Ascending aorta (tissue), 2 donors: ENCODE measurements around the gene COX18. TPM values are rescaled to one million over a fixed set of nuclear protein-coding genes. Genes with fewer than 3 reads are reported as not detected.

ENCODE experiments used
- DNase-seq, 2 donors: peaks; one replicate each; pipeline ENCODE4 v3.0.0-alpha.2; 2019; ENCODE audit warnings: low spot score in 2 of 2
- H3K27ac ChIP-seq, 2 donors: fragments of 200-600 bp; sonication (generic); one replicate each; pipeline ENCODE4 v1.5.1; 2016 to 2017; ENCODE audit warnings: mild to moderate bottlenecking in 1 of 2
- H3K27me3 ChIP-seq: fragments of 200-600 bp; sonication (generic); one replicate; pipeline ENCODE4 v1.5.1; 2017
- H3K36me3 ChIP-seq, 2 donors: fragments of 200-600 bp; sonication (generic); one replicate each; pipeline ENCODE4 v1.5.1; 2016
- H3K4me1 ChIP-seq, 2 donors: fragments of 200-600 bp; sonication (generic); one replicate each; pipeline ENCODE4 v1.5.1; 2016 to 2017; ENCODE audit warnings: mild to moderate bottlenecking in 1 of 2
- H3K4me3 ChIP-seq, 2 donors: fragments of 200-600 bp; sonication (generic); one replicate each; pipeline ENCODE4 v1.5.1; 2016 to 2017; ENCODE audit warnings: mild to moderate bottlenecking in 1 of 2
- H3K9me3 ChIP-seq, 2 donors: fragments of 200-600 bp; sonication (generic); one replicate each; pipeline ENCODE4 v1.5.1; 2016
- intact Hi-C: fragments of 100-400 bp; cut with DNase I; formaldehyde crosslinking; loops from one replicate; pipeline ENCODE4 v1.15.1; 2023
- total RNA-seq: library from RNA; depleted of rRNA; stranded (reverse); fragments of >200 nt; gene quantifications from one replicate; pipeline ENCODE4 v1.1.0, GENCODE V29; 2016
- TF ChIP-seq, protein P1 (sequence below), 3 experiments: fragments of 200-600 bp in 2 of 3; fragments of 450-650 bp in 1 of 3; sonication (generic) in 2 of 3; IDR thresholded peaks; one replicate each; pipeline ENCODE4 v1.5.1; 2016 to 2019; ENCODE audit warnings: antibody characterized with exemption in 3 of 3, mild to moderate bottlenecking in 1 of 3, moderate library complexity in 1 of 3

The COX18 gene
- total RNA-seq, 1 donor from 2014 or later, result 22.7 TPM

DNA sequence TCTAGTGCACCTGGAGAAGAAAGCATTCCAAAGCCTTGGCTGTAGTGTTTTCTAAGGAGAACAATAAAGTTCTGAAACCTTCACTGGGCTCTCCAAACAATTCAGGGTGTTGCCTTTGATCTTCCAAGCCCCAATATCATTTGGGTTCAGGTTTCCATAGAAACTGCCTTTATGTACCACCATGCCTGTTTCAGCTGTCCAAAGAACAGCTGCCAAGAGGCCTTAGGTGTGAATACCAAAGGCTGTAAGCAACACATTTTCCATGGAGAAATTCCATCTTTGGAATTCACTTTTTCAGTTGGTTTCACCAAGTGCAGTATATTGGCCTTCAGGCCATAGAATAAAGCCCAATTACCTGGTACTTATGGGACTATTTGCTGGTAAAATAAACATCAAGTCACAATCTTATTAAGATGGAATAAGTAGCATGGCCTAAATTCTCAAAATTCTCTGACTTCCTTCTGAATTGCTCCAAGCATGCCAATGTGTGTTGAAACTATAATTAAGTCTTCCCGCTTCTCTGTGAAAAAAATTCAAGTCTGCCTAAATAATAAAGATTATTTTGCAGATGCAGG lies 61.9 kb downstream of the COX18 start:
- intact Hi-C loops, result no loop called here
- no peaks in the 10 kb centered on the region for H3K27me3 ChIP-seq

DNA sequence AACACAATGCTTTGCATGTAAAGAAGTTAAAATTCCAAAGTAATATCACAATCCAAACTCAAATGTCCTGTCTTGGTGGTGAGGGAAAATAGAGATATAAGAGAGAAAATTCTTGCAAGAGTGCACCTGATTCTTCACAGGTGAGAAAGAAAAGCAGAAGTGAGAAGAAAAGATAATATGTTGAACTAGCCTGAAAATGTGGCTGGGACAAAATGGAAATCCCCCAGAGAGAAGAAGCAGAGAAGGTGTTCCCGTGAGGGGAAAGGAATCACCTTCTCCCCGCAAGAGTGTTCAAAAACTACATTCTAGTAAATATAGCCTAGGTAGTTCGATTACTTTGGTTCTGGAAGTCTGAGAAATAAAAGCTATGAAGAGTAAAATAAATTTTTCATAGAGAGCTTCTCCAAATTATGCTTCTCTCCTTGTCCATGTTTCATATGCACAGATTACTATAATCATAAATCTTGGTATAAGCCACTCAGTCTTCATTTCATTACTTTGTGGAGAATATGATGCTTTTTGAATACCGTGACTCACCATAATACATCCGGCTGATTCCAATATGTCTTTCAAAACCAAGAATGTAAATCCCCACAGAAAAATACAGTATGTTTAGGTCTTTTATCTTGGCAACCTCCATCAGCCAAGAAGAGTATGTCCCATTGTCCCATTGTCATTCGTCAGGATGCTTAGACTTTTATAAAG lies 63.1 kb downstream of the COX18 start:
- Histone ChIP-seq H3K27me3 (no peaks in the 10 kb centered on the region), H3K27ac (no peak overlapping the region), H3K4me3 (no peak overlapping the region), H3K36me3 (no peaks in the 10 kb centered on the region), H3K4me1 (no peaks in the 10 kb centered on the region), H3K9me3 (no peaks in the 10 kb centered on the region)
- intact Hi-C loops, result no loop called here
- DNase-seq, result no peak
- TF ChIP-seq, protein P1, sequence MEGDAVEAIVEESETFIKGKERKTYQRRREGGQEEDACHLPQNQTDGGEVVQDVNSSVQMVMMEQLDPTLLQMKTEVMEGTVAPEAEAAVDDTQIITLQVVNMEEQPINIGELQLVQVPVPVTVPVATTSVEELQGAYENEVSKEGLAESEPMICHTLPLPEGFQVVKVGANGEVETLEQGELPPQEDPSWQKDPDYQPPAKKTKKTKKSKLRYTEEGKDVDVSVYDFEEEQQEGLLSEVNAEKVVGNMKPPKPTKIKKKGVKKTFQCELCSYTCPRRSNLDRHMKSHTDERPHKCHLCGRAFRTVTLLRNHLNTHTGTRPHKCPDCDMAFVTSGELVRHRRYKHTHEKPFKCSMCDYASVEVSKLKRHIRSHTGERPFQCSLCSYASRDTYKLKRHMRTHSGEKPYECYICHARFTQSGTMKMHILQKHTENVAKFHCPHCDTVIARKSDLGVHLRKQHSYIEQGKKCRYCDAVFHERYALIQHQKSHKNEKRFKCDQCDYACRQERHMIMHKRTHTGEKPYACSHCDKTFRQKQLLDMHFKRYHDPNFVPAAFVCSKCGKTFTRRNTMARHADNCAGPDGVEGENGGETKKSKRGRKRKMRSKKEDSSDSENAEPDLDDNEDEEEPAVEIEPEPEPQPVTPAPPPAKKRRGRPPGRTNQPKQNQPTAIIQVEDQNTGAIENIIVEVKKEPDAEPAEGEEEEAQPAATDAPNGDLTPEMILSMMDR (IDR thresholded peaks at IDR 0.05), result no peak

More for the DNA sequence above, 61.9 kb downstream of the COX18 start:
- DNase-seq, result no peak
- Histone ChIP-seq H3K27ac (no peak overlapping the region), H3K4me1 (no peaks in the 10 kb centered on the region), H3K36me3 (no peaks in the 10 kb centered on the region), H3K4me3 (no peak overlapping the region), H3K9me3 (no peaks in the 10 kb centered on the region)
- TF ChIP-seq, protein P1 (IDR thresholded peaks at IDR 0.05), result no peak

DNA sequence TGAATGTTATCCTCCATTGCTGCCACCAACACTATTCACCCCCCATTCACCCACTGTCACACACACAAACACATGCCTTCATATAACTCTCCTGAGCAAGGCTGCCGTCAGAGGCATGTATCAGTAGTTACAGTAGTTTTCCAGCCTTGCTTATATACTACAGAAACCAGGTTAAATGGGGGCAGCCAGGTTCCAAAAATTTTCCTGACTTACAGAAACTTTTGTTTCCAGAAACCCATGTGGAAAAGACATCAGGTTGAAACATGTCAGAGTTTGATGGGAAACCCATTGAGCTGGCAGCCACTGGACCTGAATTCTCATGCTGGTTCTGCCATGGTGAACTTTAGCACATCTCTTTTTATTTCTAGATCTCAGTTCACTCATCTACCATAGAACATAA lies 64.0 kb downstream of the COX18 start:
- Histone ChIP-seq H3K27me3 (no peaks in the 10 kb centered on the region), H3K4me1 (no peaks in the 10 kb centered on the region), H3K9me3 (no peaks in the 10 kb centered on the region), H3K4me3 (no peak overlapping the region), H3K27ac (no peak overlapping the region), H3K36me3 (no peaks in the 10 kb centered on the region)
- TF ChIP-seq, protein P1 (IDR thresholded peaks at IDR 0.05), result no peak
- no peak for DNase-seq
- intact Hi-C loops, result no loop called here

Other genes with a start within 250 kb of the COX18 start
- 52.0 TPM for gene ANKRD17, start 189.1 kb upstream of the COX18 start, total RNA-seq